K562 (cell line): ENCODE measurements around the gene CASP9. TPM values are rescaled to one million over a fixed set of nuclear protein-coding genes. Genes with fewer than 3 reads are reported as not detected.

Experiments
- CCNT2 ChIP-seq: IDR thresholded peaks from 2 replicates; pipeline ENCODE4 v1.6.1; 2011; ENCODE audit warnings: borderline replicate concordance, low read depth, mild to moderate bottlenecking, moderate library complexity, mixed read lengths, low read length; ENCODE audit not compliant: insufficient read length; ENCODE audit errors: extremely low read depth
- ETV5 ChIP-seq: sonication (generic); formaldehyde crosslinking; IDR thresholded peaks from 2 replicates; pipeline ENCODE4 v1.4.0; 2020; ENCODE audit warnings: low read depth, mild to moderate bottlenecking, missing genetic modification reagents
- GATAD2B ChIP-seq: fragments of 450-650 bp; IDR thresholded peaks from 2 replicates; pipeline ENCODE4 v1.6.1; 2017; ENCODE audit warnings: mild to moderate bottlenecking, borderline replicate concordance
- MYBL2 ChIP-seq, 2 experiments: fragments of 450-650 bp in 1 of 2; sonication (generic) in 1 of 2; formaldehyde crosslinking in 1 of 2; IDR thresholded peaks; 2 replicates each; pipeline versions ENCODE4 v1.6.1 to v1.8.1; 2017 to 2022; ENCODE audit warnings: borderline replicate concordance in 1 of 2, inconsistent platforms in 1 of 2, low read depth in 1 of 2, mild to moderate bottlenecking in 1 of 2, missing genetic modification reagents in 1 of 2, moderate library complexity in 1 of 2
- POLR2AphosphoS2 ChIP-seq: IDR thresholded peaks from 2 replicates; pipeline ENCODE4 v1.6.1; 2012; ENCODE audit warnings: low read length, improper control_type of control experiment
- SIN3B ChIP-seq: fragments of 450-650 bp; IDR thresholded peaks from 2 replicates; pipeline ENCODE4 v1.6.1; 2017; ENCODE audit warnings: low read depth, mild to moderate bottlenecking, moderate library complexity
- SMAD3 ChIP-seq: fragments of 450-650 bp; formaldehyde crosslinking; conservative IDR thresholded peaks from 2 replicates; pipeline ENCODE4 v1.4.0; 2020; ENCODE audit warnings: mild to moderate bottlenecking
- SMARCE1 ChIP-seq: fragments of 450-650 bp; IDR thresholded peaks from 2 replicates; pipeline ENCODE4 v1.7.1; 2016; ENCODE audit warnings: mild to moderate bottlenecking
- SRF ChIP-seq, 2 experiments: fragments of 250-450, 450-650 bp in 1 of 2; sonication (Bioruptor Pico) in 1 of 2; sonication (generic) in 1 of 2; formaldehyde crosslinking; IDR thresholded peaks; 2 replicates each; pipeline versions ENCODE4 v1.5.0 to v1.5.1; 2020 to 2022; ENCODE audit warnings: mild to moderate bottlenecking in 1 of 2, missing genetic modification reagents in 1 of 2
- TEAD1 ChIP-seq, 2 experiments: fragments of 450-650 bp in 1 of 2; sonication (generic) in 1 of 2; formaldehyde crosslinking; IDR thresholded peaks; 2 replicates each; pipeline versions ENCODE4 v1.4.0 to v1.8.0; 2020 to 2022; ENCODE audit warnings: mild to moderate bottlenecking in 2 of 2, missing genetic modification reagents in 1 of 2
- TSC22D4 ChIP-seq: fragments of 450-650 bp; IDR thresholded peaks from 2 replicates; pipeline ENCODE4 v1.6.1; 2016; ENCODE audit warnings: missing genetic modification characterization, missing biosample characterization, control low read depth
- ZBTB40 ChIP-seq, 2 experiments: fragments of 450-650 bp in 1 of 2; sonication (generic) in 1 of 2; formaldehyde crosslinking in 1 of 2; IDR thresholded peaks; 2 replicates each; pipeline versions ENCODE4 v1.7.1 to v1.9.0; 2016 to 2022; ENCODE audit warnings: inconsistent platforms in 1 of 2, mild to moderate bottlenecking in 1 of 2, missing genetic modification reagents in 1 of 2
- ZNF23 ChIP-seq: fragments of 250-450 bp; sonication (Bioruptor Pico); IDR thresholded peaks from 2 replicates; pipeline ENCODE4 v1.4.0; 2020; ENCODE audit warnings: mild to moderate bottlenecking
- ZNF274 ChIP-seq: IDR thresholded peaks from 2 replicates; pipeline ENCODE4 v1.6.1; 2011; ENCODE audit warnings: low read depth, mild to moderate bottlenecking, low read length, moderate library complexity, borderline replicate concordance
- ZNF696 ChIP-seq: fragments of 250-450 bp; sonication (Bioruptor Pico); conservative IDR thresholded peaks from 2 replicates; pipeline ENCODE4 v1.4.0; 2020; ENCODE audit warnings: mild to moderate bottlenecking, moderate library complexity
- polyA plus RNA-seq, 8 experiments: library from polyadenylated mRNA; depleted of rRNA in 4 of 8; stranded (reverse) in 5 of 8; unstranded in 3 of 8; fragments of >200 nt; fragmentation: Nextera tagmentation in 2 of 8; fragmentation: Illumina TruSeq in 1 of 8; extraction: Ambion mirVana in 2 of 8; extraction: Trizol in 1 of 8; gene quantifications; 2 replicates each; pipeline versions ENCODE4 v1.2.1 to v1.2.3, GENCODE V29; 2011 to 2014; ENCODE audit warnings: inconsistent platforms in 1 of 8, missing spikeins in 1 of 8
- total RNA-seq, 7 experiments: library from RNA; depleted of rRNA in 6 of 7; stranded (reverse); fragments of >200 nt in 6 of 7; fragmentation: Illumina TruSeq in 2 of 7; extraction: Trizol in 2 of 7; gene quantifications; 2 replicates each; pipeline versions ENCODE4 v1.2.1 to v1.2.3, GENCODE V29; 2011 to 2021; ENCODE audit warnings: low replicate concordance in 1 of 7

CASP9 gene
- total and polyA plus RNA-seq, 9 of the 15 experiments (the other 6 are each of a cell fraction or from before 2014, with no cell fraction given) = 10.8 to 54.1 (median 30.7) TPM

GRCh38 chr1:15444468-15445389 lies 79.3 kb downstream of the CASP9 start (continued):
- TF ChIP-seq ZBTB40 (IDR thresholded peaks at IDR 0.05) (no peak), ZBTB40 (CRISPR knock-in tag; IDR thresholded peaks at IDR 0.05) (no peak), ZNF274 (no peak), CCNT2 (no peak), POLR2AphosphoS2 (no peak), SIN3B (no peak), SRF (CRISPR knock-in tag; IDR thresholded peaks at IDR 0.05) (peak in 1 of 2 experiments; percentile 81; a peak in 1 of 4 replicates), ZNF23 (CRISPR knock-in tag) (no peak), SMAD3 (CRISPR knock-in tag) (no peak), SMARCE1 (no peak; the same call in 1 of the 2 replicates), MYBL2 (IDR thresholded peaks at IDR 0.05; ENCODE audit: low read depth) (no peak), MYBL2 (CRISPR knock-in tag; IDR thresholded peaks at IDR 0.05; ENCODE audit: borderline replicate concordance) (no peak), ETV5 (no peak), TEAD1 (CRISPR knock-in tag; IDR thresholded peaks at IDR 0.05) (no peak), GATAD2B (no peak), TSC22D4 (no peak), ZNF696 (CRISPR knock-in tag) (no peak)
